HCT116 (cell line): ENCODE results near the gene PRELID2.

Source experiments
- ATF3 ChIP-seq: IDR thresholded peaks from 2 replicates; pipeline ENCODE4 v1.6.1; 2012
- CBX3 ChIP-seq: IDR thresholded peaks from 2 replicates; pipeline ENCODE4 v1.6.1; 2012; ENCODE audit warnings: low read depth
- JUND ChIP-seq: IDR thresholded peaks from 2 replicates; pipeline ENCODE4 v1.6.1; 2012
- POLR2A ChIP-seq: IDR thresholded peaks from 2 replicates; pipeline ENCODE4 v1.7.0; 2011; ENCODE audit warnings: borderline replicate concordance; ENCODE audit not compliant: insufficient read depth, insufficient read length; ENCODE audit errors: extremely low read depth
- POLR2AphosphoS5 ChIP-seq: IDR thresholded peaks from 2 replicates; pipeline ENCODE4 v1.6.1; 2011; ENCODE audit warnings: mild to moderate bottlenecking, low read depth, low read length, moderate library complexity
- RAD21 ChIP-seq: IDR thresholded peaks from 2 replicates; pipeline ENCODE4 v1.6.1; 2012; ENCODE audit warnings: low read depth, mild to moderate bottlenecking
- SP1 ChIP-seq: IDR thresholded peaks from 2 replicates; pipeline ENCODE4 v1.6.1; 2012; ENCODE audit warnings: low read depth
- YY1 ChIP-seq: IDR thresholded peaks from 2 replicates; pipeline ENCODE4 v1.6.1; 2011; ENCODE audit warnings: low read length, low read depth, moderate library complexity, mild to moderate bottlenecking; ENCODE audit not compliant: insufficient replicate concordance; ENCODE audit errors: extremely low read depth
- TF ChIP-seq, protein P1 (sequence below), 3 experiments: fragments of 200-600 bp in 1 of 3; sonication (generic) in 1 of 3; IDR thresholded peaks in 2 of 3; conservative IDR thresholded peaks in 1 of 3; 2 replicates each; pipeline ENCODE4 v1.5.1; 2012 to 2017; ENCODE audit warnings: low read depth in 2 of 3, low read length in 2 of 3, antibody characterized with exemption in 1 of 3, borderline replicate concordance in 1 of 3, control low read depth in 1 of 3, mild to moderate bottlenecking in 1 of 3, mixed read lengths in 1 of 3, mixed run types in 1 of 3, moderate library complexity in 1 of 3; ENCODE audit not compliant: insufficient read depth in 1 of 3
- TF ChIP-seq, protein P2 (sequence below): IDR thresholded peaks from 2 replicates; pipeline ENCODE4 v1.6.1; 2012; ENCODE audit warnings: low read depth

DNA sequence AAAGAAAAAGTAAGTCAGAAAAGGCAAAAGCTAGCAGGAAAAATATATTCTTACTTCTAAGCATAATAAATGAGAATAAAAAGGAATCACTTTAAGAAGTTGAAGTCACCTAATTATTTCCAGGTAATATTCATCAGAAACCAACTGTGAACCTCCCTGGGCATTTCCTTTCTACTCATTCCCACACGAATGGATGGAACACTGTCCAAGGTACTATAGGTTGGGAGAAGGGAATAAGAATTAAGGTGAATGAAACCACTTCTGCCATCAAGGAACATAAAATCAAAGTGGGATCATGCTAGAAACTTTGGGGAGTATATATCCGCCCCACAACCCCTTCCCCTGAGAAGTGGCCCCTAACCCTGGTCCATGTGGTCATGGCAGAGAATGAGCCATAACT lies 41.6 kb downstream of the PRELID2 start:
- TF ChIP-seq ATF3 (no peak), POLR2AphosphoS5 (no peak), JUND (no peak), CBX3 (no peak), RAD21 (no peak), POLR2A (no peak), YY1 (no peak), SP1 (no peak)
- TF ChIP-seq, protein P1, sequence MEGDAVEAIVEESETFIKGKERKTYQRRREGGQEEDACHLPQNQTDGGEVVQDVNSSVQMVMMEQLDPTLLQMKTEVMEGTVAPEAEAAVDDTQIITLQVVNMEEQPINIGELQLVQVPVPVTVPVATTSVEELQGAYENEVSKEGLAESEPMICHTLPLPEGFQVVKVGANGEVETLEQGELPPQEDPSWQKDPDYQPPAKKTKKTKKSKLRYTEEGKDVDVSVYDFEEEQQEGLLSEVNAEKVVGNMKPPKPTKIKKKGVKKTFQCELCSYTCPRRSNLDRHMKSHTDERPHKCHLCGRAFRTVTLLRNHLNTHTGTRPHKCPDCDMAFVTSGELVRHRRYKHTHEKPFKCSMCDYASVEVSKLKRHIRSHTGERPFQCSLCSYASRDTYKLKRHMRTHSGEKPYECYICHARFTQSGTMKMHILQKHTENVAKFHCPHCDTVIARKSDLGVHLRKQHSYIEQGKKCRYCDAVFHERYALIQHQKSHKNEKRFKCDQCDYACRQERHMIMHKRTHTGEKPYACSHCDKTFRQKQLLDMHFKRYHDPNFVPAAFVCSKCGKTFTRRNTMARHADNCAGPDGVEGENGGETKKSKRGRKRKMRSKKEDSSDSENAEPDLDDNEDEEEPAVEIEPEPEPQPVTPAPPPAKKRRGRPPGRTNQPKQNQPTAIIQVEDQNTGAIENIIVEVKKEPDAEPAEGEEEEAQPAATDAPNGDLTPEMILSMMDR (IDR thresholded peaks at IDR 0.05 in 2 of 3, conservative IDR thresholded peaks at IDR 0.05 in 1 of 3; ENCODE audit: borderline replicate concordance in 1 of 3, insufficient read depth in 1 of 3, low read depth in 2 of 3, low read length in 2 of 3) = no peak
- TF ChIP-seq, protein P2, sequence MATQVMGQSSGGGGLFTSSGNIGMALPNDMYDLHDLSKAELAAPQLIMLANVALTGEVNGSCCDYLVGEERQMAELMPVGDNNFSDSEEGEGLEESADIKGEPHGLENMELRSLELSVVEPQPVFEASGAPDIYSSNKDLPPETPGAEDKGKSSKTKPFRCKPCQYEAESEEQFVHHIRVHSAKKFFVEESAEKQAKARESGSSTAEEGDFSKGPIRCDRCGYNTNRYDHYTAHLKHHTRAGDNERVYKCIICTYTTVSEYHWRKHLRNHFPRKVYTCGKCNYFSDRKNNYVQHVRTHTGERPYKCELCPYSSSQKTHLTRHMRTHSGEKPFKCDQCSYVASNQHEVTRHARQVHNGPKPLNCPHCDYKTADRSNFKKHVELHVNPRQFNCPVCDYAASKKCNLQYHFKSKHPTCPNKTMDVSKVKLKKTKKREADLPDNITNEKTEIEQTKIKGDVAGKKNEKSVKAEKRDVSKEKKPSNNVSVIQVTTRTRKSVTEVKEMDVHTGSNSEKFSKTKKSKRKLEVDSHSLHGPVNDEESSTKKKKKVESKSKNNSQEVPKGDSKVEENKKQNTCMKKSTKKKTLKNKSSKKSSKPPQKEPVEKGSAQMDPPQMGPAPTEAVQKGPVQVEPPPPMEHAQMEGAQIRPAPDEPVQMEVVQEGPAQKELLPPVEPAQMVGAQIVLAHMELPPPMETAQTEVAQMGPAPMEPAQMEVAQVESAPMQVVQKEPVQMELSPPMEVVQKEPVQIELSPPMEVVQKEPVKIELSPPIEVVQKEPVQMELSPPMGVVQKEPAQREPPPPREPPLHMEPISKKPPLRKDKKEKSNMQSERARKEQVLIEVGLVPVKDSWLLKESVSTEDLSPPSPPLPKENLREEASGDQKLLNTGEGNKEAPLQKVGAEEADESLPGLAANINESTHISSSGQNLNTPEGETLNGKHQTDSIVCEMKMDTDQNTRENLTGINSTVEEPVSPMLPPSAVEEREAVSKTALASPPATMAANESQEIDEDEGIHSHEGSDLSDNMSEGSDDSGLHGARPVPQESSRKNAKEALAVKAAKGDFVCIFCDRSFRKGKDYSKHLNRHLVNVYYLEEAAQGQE = peak; percentile 26; the same call in 1 of the 2 replicates
